ENCODE measurements around the gene ECI1.
A peak's percentile ranks its signal among the peaks of the same experiment; 100 is the strongest.

The ECI1 gene

DNA sequence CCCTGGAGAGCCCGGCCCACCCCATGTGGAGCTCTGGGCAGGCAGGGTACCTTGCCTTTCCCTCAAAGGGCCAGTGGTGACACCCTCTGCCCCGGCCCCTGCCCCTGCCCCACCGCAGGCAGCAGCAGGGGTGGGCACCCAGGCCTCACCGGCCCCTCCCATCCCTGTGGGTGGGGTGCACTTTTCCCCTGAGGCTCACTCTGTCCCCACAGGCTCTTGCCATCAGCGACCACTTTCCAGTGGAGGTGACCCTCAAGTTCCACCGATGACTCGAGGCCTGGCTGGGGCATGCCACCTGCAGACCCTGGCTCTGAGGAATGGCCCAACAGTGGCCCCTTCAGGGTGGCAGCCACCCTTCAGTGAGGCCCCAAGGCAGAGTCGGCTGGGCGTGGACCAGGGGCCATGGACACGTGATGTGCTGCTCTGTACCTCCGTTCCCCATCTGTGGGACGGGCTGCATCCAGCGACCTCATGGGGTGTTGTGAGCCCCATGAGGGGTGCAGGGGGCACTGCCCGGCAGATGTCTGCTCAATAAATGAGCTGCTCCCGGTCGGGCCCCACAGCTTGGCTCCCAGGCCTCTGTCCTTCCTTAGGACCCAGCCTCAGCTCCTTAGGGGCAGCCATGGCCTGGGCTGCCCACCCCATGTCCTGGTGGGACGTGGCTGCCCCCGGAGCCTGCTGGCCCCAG is 13.1 kb downstream of the ECI1 start:
- Histone ChIP-seq H3K4me2 (ENCODE audit: low read length) (no peak overlapping the region), H2BK5ac (ENCODE audit: low read depth, low read length, poor library complexity) (no peak overlapping the region), H3K4me1 (ENCODE audit: control insufficient read depth in 1 of 2, insufficient read depth in 2 of 2, low read length in 2 of 2) (peaks cover 13 to 14% of the 10 kb centered on the region in 2 experiments), H3K27ac (ENCODE audit: low read depth, low read length) (no peak overlapping the region), H3K4ac (ENCODE audit: low read depth, low read length) (no peak overlapping the region), H3K23ac (ENCODE audit: low read length) (no peak overlapping the region), H2BK12ac (ENCODE audit: low read length) (no peak overlapping the region), H3K18ac (ENCODE audit: low read length) (no peak overlapping the region), H2BK120ac (ENCODE audit: insufficient read depth, low read length, poor library complexity) (no peak overlapping the region), H3K9me3 (ENCODE audit: insufficient read depth, low read depth, low read length) (peaks cover 5% of the 10 kb centered on the region), H3K27me3 (ENCODE audit: insufficient read depth, low read length) (peaks cover 21% of the 10 kb centered on the region), H2AK5ac (ENCODE audit: low read length) (no peak overlapping the region), H4K8ac (ENCODE audit: low read depth, low read length) (no peak overlapping the region), H3K14ac (ENCODE audit: low read length) (no peak overlapping the region), H4K12ac (ENCODE audit: low read depth, low read length) (no peak overlapping the region), H3K36me3 (ENCODE audit: control insufficient read depth in 1 of 2, insufficient read depth in 2 of 2, low read length in 2 of 2) (peaks cover 47% of the 10 kb centered on the region in 2 experiments), H3K79me2 (ENCODE audit: control insufficient read depth, insufficient read depth, low read length, poor library complexity) (no peaks in the 10 kb centered on the region), H3K4me3 (ENCODE audit: low read depth, low read length) (no peak overlapping the region), H2AFZ (ENCODE audit: insufficient read depth, low read length, poor library complexity) (no peak overlapping the region), H4K91ac (ENCODE audit: low read depth, low read length) (no peak overlapping the region), H3K9ac (ENCODE audit: low read length) (no peak overlapping the region), H3K79me1 (ENCODE audit: low read length) (no peaks in the 10 kb centered on the region)
- no peak for DNase-seq
- WGBS (ENCODE audit: extremely low coverage, insufficient coverage, insufficient read length) = no CpG with 5 or more reads among the region's 18 CpGs

DNA sequence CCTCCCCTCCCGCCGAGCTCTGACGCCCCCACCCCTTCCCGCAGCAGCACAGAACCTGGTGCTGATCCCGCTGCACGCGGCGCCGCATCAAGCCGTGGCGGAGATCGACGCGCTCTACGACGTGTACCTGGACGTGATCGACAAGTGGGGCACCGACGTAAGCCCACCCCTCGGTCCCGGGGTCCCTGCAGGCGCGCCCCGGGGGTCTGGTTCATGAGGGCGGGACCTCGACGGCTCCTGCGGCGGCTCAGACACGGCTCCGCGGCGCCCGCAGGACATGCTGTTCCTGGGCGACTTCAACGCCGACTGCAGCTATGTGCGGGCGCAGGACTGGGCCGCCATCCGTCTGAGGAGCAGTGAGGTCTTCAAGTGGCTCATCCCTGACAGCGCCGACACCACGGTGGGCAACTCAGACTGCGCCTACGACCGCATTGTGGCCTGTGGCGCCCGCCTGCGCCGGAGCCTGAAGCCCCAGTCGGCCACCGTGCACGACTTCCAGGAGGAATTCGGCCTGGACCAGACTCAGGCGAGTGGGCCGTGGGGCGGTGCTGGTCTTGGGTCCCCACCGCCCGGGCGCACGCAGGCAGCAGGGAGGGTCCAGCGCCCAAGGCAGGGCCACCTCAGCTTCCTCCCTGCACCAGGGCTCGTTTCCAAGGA is 13.8 kb downstream of the ECI1 start:
- no peak overlapping the region for H2AFZ ChIP-seq (ENCODE audit: insufficient read depth, low read length, poor library complexity)
- peak; percentile 35 to 70 for DNase-seq
- no peak overlapping the region for H2AK5ac ChIP-seq (ENCODE audit: low read length)
- no CpG with 5 or more reads among the region's 65 CpGs for WGBS (ENCODE audit: extremely low coverage, insufficient coverage, insufficient read length)
- H2BK12ac ChIP-seq (ENCODE audit: low read length) = no peak overlapping the region
- H3K18ac ChIP-seq (ENCODE audit: low read length) = no peak overlapping the region
- H3K23ac ChIP-seq (ENCODE audit: low read length) = no peak overlapping the region
- peaks cover 47% of the 10 kb centered on the region in 2 experiments for H3K36me3 ChIP-seq (ENCODE audit: control insufficient read depth in 1 of 2, insufficient read depth in 2 of 2, low read length in 2 of 2)
- peaks cover 21% of the 10 kb centered on the region for H3K27me3 ChIP-seq (ENCODE audit: insufficient read depth, low read length)
- no peak overlapping the region for H4K8ac ChIP-seq (ENCODE audit: low read depth, low read length)
- no peak overlapping the region for H4K12ac ChIP-seq (ENCODE audit: low read depth, low read length)
- no peak overlapping the region for H3K4ac ChIP-seq (ENCODE audit: low read depth, low read length)
- H4K91ac ChIP-seq (ENCODE audit: low read depth, low read length) = no peak overlapping the region
- H3K14ac ChIP-seq (ENCODE audit: low read length) = no peak overlapping the region
- no peak overlapping the region for H3K9ac ChIP-seq (ENCODE audit: low read length)
- H3K79me2 ChIP-seq (ENCODE audit: control insufficient read depth, insufficient read depth, low read length, poor library complexity) = no peaks in the 10 kb centered on the region
- H2BK120ac ChIP-seq (ENCODE audit: insufficient read depth, low read length, poor library complexity) = no peak overlapping the region
- H3K4me2 ChIP-seq (ENCODE audit: low read length) = peak overlapping the region; percentile 66
- H3K9me3 ChIP-seq (ENCODE audit: insufficient read depth, low read depth, low read length) = peaks cover 5% of the 10 kb centered on the region
- H3K4me1 ChIP-seq (ENCODE audit: control insufficient read depth in 1 of 2, insufficient read depth in 2 of 2, low read length in 2 of 2) = peaks cover 13 to 14% of the 10 kb centered on the region in 2 experiments
- H3K4me3 ChIP-seq (ENCODE audit: low read depth, low read length) = no peak overlapping the region
- H2BK5ac ChIP-seq (ENCODE audit: low read depth, low read length, poor library complexity) = no peak overlapping the region
- H3K79me1 ChIP-seq (ENCODE audit: low read length) = no peaks in the 10 kb centered on the region
- no peak overlapping the region for H3K27ac ChIP-seq (ENCODE audit: low read depth, low read length)

DNA sequence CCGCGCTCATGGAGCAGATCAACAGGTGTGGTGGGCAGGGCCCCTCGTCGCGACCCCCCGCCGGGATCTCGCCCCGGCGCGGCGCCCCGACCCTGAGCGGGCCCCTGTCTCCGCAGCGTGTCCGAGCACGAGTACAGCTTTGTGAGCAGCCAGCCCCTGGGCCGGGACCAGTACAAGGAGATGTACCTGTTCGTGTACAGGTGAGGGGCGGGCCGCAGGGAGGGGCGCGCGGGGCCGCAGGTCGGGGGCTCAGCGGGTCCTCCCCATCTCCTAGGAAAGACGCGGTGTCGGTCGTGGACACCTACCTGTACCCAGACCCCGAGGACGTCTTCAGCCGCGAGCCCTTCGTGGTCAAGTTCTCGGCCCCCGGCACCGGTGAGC is 14.3 kb downstream of the ECI1 start:
- H3K4me1 ChIP-seq (ENCODE audit: control insufficient read depth in 1 of 2, insufficient read depth in 2 of 2, low read length in 2 of 2) = peaks cover 13 to 14% of the 10 kb centered on the region in 2 experiments
- no peak overlapping the region for H3K14ac ChIP-seq (ENCODE audit: low read length)
- no peak overlapping the region for H3K4me3 ChIP-seq (ENCODE audit: low read depth, low read length)
- H2BK12ac ChIP-seq (ENCODE audit: low read length) = no peak overlapping the region
- H3K79me1 ChIP-seq (ENCODE audit: low read length) = no peaks in the 10 kb centered on the region
- peaks cover 21% of the 10 kb centered on the region for H3K27me3 ChIP-seq (ENCODE audit: insufficient read depth, low read length)
- no peak overlapping the region for H2AFZ ChIP-seq (ENCODE audit: insufficient read depth, low read length, poor library complexity)
- H3K27ac ChIP-seq (ENCODE audit: low read depth, low read length) = no peak overlapping the region
- no peak overlapping the region for H2AK5ac ChIP-seq (ENCODE audit: low read length)
- H2BK5ac ChIP-seq (ENCODE audit: low read depth, low read length, poor library complexity) = no peak overlapping the region
- no peak overlapping the region for H2BK120ac ChIP-seq (ENCODE audit: insufficient read depth, low read length, poor library complexity)
- no peak overlapping the region for H4K8ac ChIP-seq (ENCODE audit: low read depth, low read length)
- H3K4me2 ChIP-seq (ENCODE audit: low read length) = peak overlapping the region; percentile 66
- no peak overlapping the region for H3K4ac ChIP-seq (ENCODE audit: low read depth, low read length)
- H3K9me3 ChIP-seq (ENCODE audit: insufficient read depth, low read depth, low read length) = peaks cover 5% of the 10 kb centered on the region
- no peaks in the 10 kb centered on the region for H3K79me2 ChIP-seq (ENCODE audit: control insufficient read depth, insufficient read depth, low read length, poor library complexity)
- H3K23ac ChIP-seq (ENCODE audit: low read length) = no peak overlapping the region
- no peak overlapping the region for H4K12ac ChIP-seq (ENCODE audit: low read depth, low read length)
- H3K36me3 ChIP-seq (ENCODE audit: control insufficient read depth in 1 of 2, insufficient read depth in 2 of 2, low read length in 2 of 2) = peaks cover 47 to 49% of the 10 kb centered on the region in 2 experiments
- no peak for DNase-seq
- no CpG with 5 or more reads among the region's 40 CpGs for WGBS (ENCODE audit: extremely low coverage, insufficient coverage, insufficient read length)
- no peak overlapping the region for H3K18ac ChIP-seq (ENCODE audit: low read length)
- no peak overlapping the region for H4K91ac ChIP-seq (ENCODE audit: low read depth, low read length)
- H3K9ac ChIP-seq (ENCODE audit: low read length) = no peak overlapping the region

- peak within 1 kb of the TSS; percentile 66 for H3K4me2 ChIP-seq (ENCODE audit: low read length)
- peaks cover 5% of the 10 kb centered on the region for H3K9me3 ChIP-seq (ENCODE audit: insufficient read depth, low read depth, low read length)
- WGBS (ENCODE audit: extremely low coverage, insufficient coverage, insufficient read length) = no CpG with 5 or more reads among the region's 64 CpGs
- H4K8ac ChIP-seq (ENCODE audit: low read depth, low read length) = no peak within 1 kb of the TSS
- H4K12ac ChIP-seq (ENCODE audit: low read depth, low read length) = no peak within 1 kb of the TSS
- H3K14ac ChIP-seq (ENCODE audit: low read length) = no peak within 1 kb of the TSS
- no peak within 1 kb of the TSS for H3K9ac ChIP-seq (ENCODE audit: low read length)
- H3K79me1 ChIP-seq (ENCODE audit: low read length) = no peaks in the 10 kb centered on the region
- no peak within 1 kb of the TSS for H3K27ac ChIP-seq (ENCODE audit: low read depth, low read length)
- H2BK5ac ChIP-seq (ENCODE audit: low read depth, low read length, poor library complexity) = no peak within 1 kb of the TSS
- H3K4me3 ChIP-seq (ENCODE audit: low read depth, low read length) = no peak within 1 kb of the TSS
- DNase-seq = peak in 1 of 2 donors; percentile 39
- no peak within 1 kb of the TSS for H3K18ac ChIP-seq (ENCODE audit: low read length)
- no peaks in the 10 kb centered on the region for H3K79me2 ChIP-seq (ENCODE audit: control insufficient read depth, insufficient read depth, low read length, poor library complexity)
- H3K23ac ChIP-seq (ENCODE audit: low read length) = no peak within 1 kb of the TSS
- no peak within 1 kb of the TSS for H2AFZ ChIP-seq (ENCODE audit: insufficient read depth, low read length, poor library complexity)
- no peak within 1 kb of the TSS for H3K4ac ChIP-seq (ENCODE audit: low read depth, low read length)
- H2AK5ac ChIP-seq (ENCODE audit: low read length) = no peak within 1 kb of the TSS
- H2BK12ac ChIP-seq (ENCODE audit: low read length) = no peak within 1 kb of the TSS
- H3K4me1 ChIP-seq (ENCODE audit: control insufficient read depth in 1 of 2, insufficient read depth in 2 of 2, low read length in 2 of 2) = peaks cover 13 to 16% of the 10 kb centered on the region in 2 experiments
- no peak within 1 kb of the TSS for H2BK120ac ChIP-seq (ENCODE audit: insufficient read depth, low read length, poor library complexity)
- H3K36me3 ChIP-seq (ENCODE audit: control insufficient read depth in 1 of 2, insufficient read depth in 2 of 2, low read length in 2 of 2) = peaks cover 52% of the 10 kb centered on the region in 2 experiments
- H3K27me3 ChIP-seq (ENCODE audit: insufficient read depth, low read length) = peaks cover 21% of the 10 kb centered on the region
- no peak within 1 kb of the TSS for H4K91ac ChIP-seq (ENCODE audit: low read depth, low read length)
Measured at GRCh38 chr16:2236337-2237101, 14.9 kb downstream of the ECI1 start, which contains the start of gene DNASE1L2. Gene DNASE1L2, plus strand, starts transcription at chr16:2236444. Its CDS starts 373 bp downstream, at chr16:2236817.
